GM23338 (cell line): Measurements from ENCODE around the gene GPR25. TPM values are rescaled to one million over a fixed set of nuclear protein-coding genes. Genes with fewer than 3 reads are reported as not detected.

Source experiments
- CREB1 ChIP-seq: fragments of 250-450 bp; sonication (Bioruptor Pico); IDR thresholded peaks from 2 replicates; pipeline ENCODE4 v1.5.0; 2020; ENCODE audit warnings: low read depth, mild to moderate bottlenecking, moderate library complexity
- EZH2 ChIP-seq: fragments of 200-600 bp; sonication (generic); IDR thresholded peaks from one replicate; pipeline ENCODE4 v1.8.0; 2017; ENCODE audit warnings: antibody characterized with exemption, mild to moderate bottlenecking, low read depth; ENCODE audit not compliant: unreplicated experiment
- JUNB ChIP-seq: IDR thresholded peaks from one replicate; pipeline ENCODE4 v1.6.1; 2016; ENCODE audit warnings: antibody characterized with exemption; ENCODE audit not compliant: unreplicated experiment
- POLR2AphosphoS5 ChIP-seq: IDR thresholded peaks from 2 replicates; pipeline ENCODE4 v1.6.1; 2016; ENCODE audit warnings: antibody characterized with exemption, low read depth
- STAT1 ChIP-seq: IDR thresholded peaks from one replicate; pipeline ENCODE4 v1.6.1; 2016; ENCODE audit warnings: antibody characterized with exemption; ENCODE audit not compliant: unreplicated experiment
- ZNF331 ChIP-seq: fragments of 250-450 bp; sonication (Bioruptor Pico); IDR thresholded peaks from 2 replicates; pipeline ENCODE4 v1.5.0; 2020; ENCODE audit warnings: low read depth, mild to moderate bottlenecking, moderate library complexity
- polyA plus RNA-seq: library from polyadenylated mRNA; unstranded; fragments of >200 nt; fragmentation: Nextera tagmentation; extraction: Ambion mirVana; gene quantifications from 2 replicates; pipeline ENCODE4 v1.2.1, GENCODE V29; 2016
- total RNA-seq: library from RNA; depleted of rRNA; stranded (reverse); fragments of >200 nt; shearing (Covaris generic); gene quantifications from 2 replicates; pipeline ENCODE4 v1.2.3, GENCODE V29; 2014
- TF ChIP-seq, protein P1 (sequence below): fragments of 250-450 bp; sonication (Bioruptor Pico); IDR thresholded peaks from 2 replicates; pipeline ENCODE4 v1.5.0; 2020; ENCODE audit warnings: mild to moderate bottlenecking, moderate library complexity
- TF ChIP-seq, protein P2 (sequence below): IDR thresholded peaks from one replicate; pipeline ENCODE4 v1.6.1; 2018; ENCODE audit warnings: antibody characterized with exemption; ENCODE audit not compliant: unreplicated experiment

Gene GPR25
- total and polyA plus RNA-seq, 2 experiments from 2014 or later: not detected

DNA sequence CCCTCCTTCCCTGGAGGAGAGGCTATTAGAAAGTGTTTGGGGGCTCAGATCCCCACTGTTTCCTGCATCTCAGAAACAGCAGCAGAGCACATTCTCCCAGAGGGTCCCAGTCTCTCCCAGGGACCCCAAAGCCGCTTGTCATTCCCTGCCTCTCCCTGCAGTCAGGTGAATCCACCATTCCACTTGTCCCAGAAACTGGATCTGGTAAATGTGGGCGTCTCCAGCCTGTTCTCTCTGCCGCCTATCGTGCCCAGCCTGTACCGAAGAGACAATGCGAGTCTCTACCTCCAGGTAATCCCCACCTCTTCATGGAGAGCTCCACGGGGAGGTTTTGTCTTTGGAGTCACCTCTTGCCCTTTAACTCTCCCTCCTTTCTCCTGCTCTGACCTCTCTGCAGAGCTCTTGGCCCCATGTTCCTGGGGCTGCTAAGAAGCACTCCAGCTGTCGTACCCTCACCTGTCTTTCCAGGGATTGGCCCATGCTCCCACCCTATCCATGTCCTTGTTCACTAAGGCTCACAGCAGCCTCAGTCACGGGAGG lies 48.9 kb downstream of the GPR25 start (continued):
- TF ChIP-seq, protein P1, sequence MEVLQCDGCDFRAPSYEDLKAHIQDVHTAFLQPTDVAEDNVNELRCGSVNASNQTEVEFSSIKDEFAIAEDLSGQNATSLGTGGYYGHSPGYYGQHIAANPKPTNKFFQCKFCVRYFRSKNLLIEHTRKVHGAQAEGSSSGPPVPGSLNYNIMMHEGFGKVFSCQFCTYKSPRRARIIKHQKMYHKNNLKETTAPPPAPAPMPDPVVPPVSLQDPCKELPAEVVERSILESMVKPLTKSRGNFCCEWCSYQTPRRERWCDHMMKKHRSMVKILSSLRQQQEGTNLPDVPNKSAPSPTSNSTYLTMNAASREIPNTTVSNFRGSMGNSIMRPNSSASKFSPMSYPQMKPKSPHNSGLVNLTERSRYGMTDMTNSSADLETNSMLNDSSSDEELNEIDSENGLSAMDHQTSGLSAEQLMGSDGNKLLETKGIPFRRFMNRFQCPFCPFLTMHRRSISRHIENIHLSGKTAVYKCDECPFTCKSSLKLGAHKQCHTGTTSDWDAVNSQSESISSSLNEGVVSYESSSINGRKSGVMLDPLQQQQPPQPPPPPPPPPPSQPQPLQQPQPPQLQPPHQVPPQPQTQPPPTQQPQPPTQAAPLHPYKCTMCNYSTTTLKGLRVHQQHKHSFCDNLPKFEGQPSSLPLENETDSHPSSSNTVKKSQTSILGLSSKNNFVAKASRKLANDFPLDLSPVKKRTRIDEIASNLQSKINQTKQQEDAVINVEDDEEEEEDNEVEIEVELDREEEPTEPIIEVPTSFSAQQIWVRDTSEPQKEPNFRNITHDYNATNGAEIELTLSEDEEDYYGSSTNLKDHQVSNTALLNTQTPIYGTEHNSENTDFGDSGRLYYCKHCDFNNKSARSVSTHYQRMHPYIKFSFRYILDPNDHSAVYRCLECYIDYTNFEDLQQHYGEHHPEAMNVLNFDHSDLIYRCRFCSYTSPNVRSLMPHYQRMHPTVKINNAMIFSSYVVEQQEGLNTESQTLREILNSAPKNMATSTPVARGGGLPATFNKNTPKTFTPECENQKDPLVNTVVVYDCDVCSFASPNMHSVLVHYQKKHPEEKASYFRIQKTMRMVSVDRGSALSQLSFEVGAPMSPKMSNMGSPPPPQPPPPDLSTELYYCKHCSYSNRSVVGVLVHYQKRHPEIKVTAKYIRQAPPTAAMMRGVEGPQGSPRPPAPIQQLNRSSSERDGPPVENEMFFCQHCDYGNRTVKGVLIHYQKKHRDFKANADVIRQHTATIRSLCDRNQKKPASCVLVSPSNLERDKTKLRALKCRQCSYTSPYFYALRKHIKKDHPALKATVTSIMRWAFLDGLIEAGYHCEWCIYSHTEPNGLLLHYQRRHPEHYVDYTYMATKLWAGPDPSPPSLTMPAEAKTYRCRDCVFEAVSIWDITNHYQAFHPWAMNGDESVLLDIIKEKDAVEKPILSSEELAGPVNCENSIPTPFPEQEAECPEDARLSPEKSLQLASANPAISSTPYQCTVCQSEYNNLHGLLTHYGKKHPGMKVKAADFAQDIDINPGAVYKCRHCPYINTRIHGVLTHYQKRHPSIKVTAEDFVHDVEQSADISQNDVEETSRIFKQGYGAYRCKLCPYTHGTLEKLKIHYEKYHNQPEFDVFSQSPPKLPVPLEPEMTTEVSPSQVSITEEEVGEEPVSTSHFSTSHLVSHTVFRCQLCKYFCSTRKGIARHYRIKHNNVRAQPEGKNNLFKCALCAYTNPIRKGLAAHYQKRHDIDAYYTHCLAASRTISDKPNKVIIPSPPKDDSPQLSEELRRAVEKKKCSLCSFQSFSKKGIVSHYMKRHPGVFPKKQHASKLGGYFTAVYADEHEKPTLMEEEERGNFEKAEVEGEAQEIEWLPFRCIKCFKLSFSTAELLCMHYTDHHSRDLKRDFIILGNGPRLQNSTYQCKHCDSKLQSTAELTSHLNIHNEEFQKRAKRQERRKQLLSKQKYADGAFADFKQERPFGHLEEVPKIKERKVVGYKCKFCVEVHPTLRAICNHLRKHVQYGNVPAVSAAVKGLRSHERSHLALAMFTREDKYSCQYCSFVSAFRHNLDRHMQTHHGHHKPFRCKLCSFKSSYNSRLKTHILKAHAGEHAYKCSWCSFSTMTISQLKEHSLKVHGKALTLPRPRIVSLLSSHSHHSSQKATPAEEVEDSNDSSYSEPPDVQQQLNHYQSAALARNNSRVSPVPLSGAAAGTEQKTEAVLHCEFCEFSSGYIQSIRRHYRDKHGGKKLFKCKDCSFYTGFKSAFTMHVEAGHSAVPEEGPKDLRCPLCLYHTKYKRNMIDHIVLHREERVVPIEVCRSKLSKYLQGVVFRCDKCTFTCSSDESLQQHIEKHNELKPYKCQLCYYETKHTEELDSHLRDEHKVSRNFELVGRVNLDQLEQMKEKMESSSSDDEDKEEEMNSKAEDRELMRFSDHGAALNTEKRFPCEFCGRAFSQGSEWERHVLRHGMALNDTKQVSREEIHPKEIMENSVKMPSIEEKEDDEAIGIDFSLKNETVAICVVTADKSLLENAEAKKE (CRISPR knock-in tag): no peak
- TF ChIP-seq, protein P2, sequence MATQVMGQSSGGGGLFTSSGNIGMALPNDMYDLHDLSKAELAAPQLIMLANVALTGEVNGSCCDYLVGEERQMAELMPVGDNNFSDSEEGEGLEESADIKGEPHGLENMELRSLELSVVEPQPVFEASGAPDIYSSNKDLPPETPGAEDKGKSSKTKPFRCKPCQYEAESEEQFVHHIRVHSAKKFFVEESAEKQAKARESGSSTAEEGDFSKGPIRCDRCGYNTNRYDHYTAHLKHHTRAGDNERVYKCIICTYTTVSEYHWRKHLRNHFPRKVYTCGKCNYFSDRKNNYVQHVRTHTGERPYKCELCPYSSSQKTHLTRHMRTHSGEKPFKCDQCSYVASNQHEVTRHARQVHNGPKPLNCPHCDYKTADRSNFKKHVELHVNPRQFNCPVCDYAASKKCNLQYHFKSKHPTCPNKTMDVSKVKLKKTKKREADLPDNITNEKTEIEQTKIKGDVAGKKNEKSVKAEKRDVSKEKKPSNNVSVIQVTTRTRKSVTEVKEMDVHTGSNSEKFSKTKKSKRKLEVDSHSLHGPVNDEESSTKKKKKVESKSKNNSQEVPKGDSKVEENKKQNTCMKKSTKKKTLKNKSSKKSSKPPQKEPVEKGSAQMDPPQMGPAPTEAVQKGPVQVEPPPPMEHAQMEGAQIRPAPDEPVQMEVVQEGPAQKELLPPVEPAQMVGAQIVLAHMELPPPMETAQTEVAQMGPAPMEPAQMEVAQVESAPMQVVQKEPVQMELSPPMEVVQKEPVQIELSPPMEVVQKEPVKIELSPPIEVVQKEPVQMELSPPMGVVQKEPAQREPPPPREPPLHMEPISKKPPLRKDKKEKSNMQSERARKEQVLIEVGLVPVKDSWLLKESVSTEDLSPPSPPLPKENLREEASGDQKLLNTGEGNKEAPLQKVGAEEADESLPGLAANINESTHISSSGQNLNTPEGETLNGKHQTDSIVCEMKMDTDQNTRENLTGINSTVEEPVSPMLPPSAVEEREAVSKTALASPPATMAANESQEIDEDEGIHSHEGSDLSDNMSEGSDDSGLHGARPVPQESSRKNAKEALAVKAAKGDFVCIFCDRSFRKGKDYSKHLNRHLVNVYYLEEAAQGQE: no peak
- no peak for TF ChIP-seq CREB1
- TF ChIP-seq EZH2: no peak
- no peak for TF ChIP-seq POLR2AphosphoS5
- TF ChIP-seq STAT1: no peak
- TF ChIP-seq ZNF331 (CRISPR knock-in tag): no peak
- no peak for TF ChIP-seq JUNB
